Spleen (tissue), 11 donors: ENCODE results near the gene LCN6. TPM values are rescaled to one million over a fixed set of nuclear protein-coding genes. Genes with fewer than 3 reads are reported as not detected.

Source experiments
- DNase-seq: peaks from one replicate; pipeline ENCODE4 v3.0.0-alpha.2; 2020
- H3K27ac ChIP-seq, 8 donors: fragments of 200-600 bp; sonication (generic) in 7 of 8; 1 replicate in 4 of 8; 2 replicates in 4 of 8; pipeline versions ENCODE4 v1.5.0 to v1.8.0; 2016 to 2021; ENCODE audit warnings: inconsistent platforms in 4 of 8, mild to moderate bottlenecking in 4 of 8, moderate library complexity in 1 of 8
- H3K27me3 ChIP-seq, 7 donors: fragments of 200-600 bp; sonication (generic) in 6 of 7; replicated peaks in 1 of 7; 1 replicate in 4 of 7; 2 replicates in 3 of 7; pipeline versions ENCODE4 v1.5.0 to v1.8.0; 2016 to 2021; ENCODE audit warnings: inconsistent platforms in 3 of 7, mild to moderate bottlenecking in 1 of 7
- H3K36me3 ChIP-seq, 6 donors: fragments of 200-600 bp; sonication (generic) in 5 of 6; 1 replicate in 4 of 6; 2 replicates in 2 of 6; pipeline versions ENCODE4 v1.5.0 to v1.8.0; 2016 to 2021; ENCODE audit warnings: inconsistent platforms in 2 of 6
- H3K4me1 ChIP-seq, 6 donors: fragments of 200-600 bp; sonication (generic) in 5 of 6; 1 replicate in 3 of 6; 2 replicates in 3 of 6; pipeline versions ENCODE4 v1.5.0 to v1.8.0; 2016 to 2021; ENCODE audit warnings: inconsistent platforms in 3 of 6
- H3K4me3 ChIP-seq, 8 donors: fragments of 200-600 bp; sonication (generic) in 7 of 8; 1 replicate in 4 of 8; 2 replicates in 4 of 8; pipeline versions ENCODE4 v1.5.0 to v1.8.0; 2016 to 2021; ENCODE audit warnings: inconsistent platforms in 4 of 8, mild to moderate bottlenecking in 4 of 8, moderate library complexity in 2 of 8
- H3K9me3 ChIP-seq, 8 donors: fragments of 200-600 bp; sonication (generic) in 7 of 8; 1 replicate in 4 of 8; 2 replicates in 4 of 8; pipeline versions ENCODE4 v1.5.0 to v1.8.0; 2016 to 2021; ENCODE audit warnings: inconsistent platforms in 4 of 8
- CTCF ChIP-seq, 11 experiments: fragments of 200-600 bp in 7 of 11; fragments of 450-650 bp in 4 of 11; sonication (generic) in 4 of 11; IDR thresholded peaks in 8 of 11; conservative IDR thresholded peaks in 3 of 11; 1 replicate in 7 of 11; 2 replicates in 4 of 11; pipeline versions ENCODE4 v1.4.0 to v1.8.0; 2016 to 2021; ENCODE audit warnings: antibody characterized with exemption in 11 of 11, inconsistent platforms in 4 of 11, mild to moderate bottlenecking in 1 of 11
- POLR2A ChIP-seq, 3 donors: fragments of 450-650 bp; IDR thresholded peaks; one replicate each; pipeline ENCODE4 v1.5.1; 2017; ENCODE audit warnings: antibody characterized with exemption in 3 of 3, mild to moderate bottlenecking in 1 of 3
- POLR2AphosphoS5 ChIP-seq, 3 donors: sonication (generic); formaldehyde crosslinking; IDR thresholded peaks; one replicate each; pipeline ENCODE4 v1.5.1; 2017; ENCODE audit warnings: antibody characterized with exemption in 3 of 3
- WGBS, 5 donors: extraction: QIAGEN DNeasy Blood & Tissue Kit in 3 of 5; methylation state at CpG; one replicate each; pipeline versions ENCODE4 v1.1.5 to v1.1.7; 2013 to 2018; 5-methylcytosine and 5-hydroxymethylcytosine counted together
- intact Hi-C: fragments of 100-400 bp; cut with DNase I; formaldehyde crosslinking; loops from one replicate; pipeline ENCODE4 v1.15.0; 2023; ENCODE audit warnings: low total_unique reads
- polyA plus RNA-seq, 3 donors: library from polyadenylated mRNA; stranded (reverse); fragments of 200-250 nt; gene quantifications; one replicate each; pipeline ENCODE4 v1.2.1, GENCODE V29; 2013
- total RNA-seq, 7 donors: library from RNA; depleted of rRNA in 3 of 7; stranded (reverse); fragments of >200 nt in 3 of 7; fragmentation: NEBNext Ultra II Directional in 4 of 7; extraction: Animal tissue kit (Norgen Biotek cat#: 25700) in 4 of 7; gene quantifications; one replicate each; pipeline versions ENCODE4 v1.1.0 to v1.2.1, GENCODE V29; 2016 to 2021
- donor health status: healthy with polysubstance abuse.
- donor health status: DM: no; HTN: no; CAD: no; lungs with moderate emphysema.
- donor health status: DM: no; HTN: no; CAD: no.
- donor health status: Bipolar disorder and iron deficiency.
- donor health status: healthy.
- donor health status: DM: no; HTN: no; CAD: no.
- donor health status: DM: yes; HTN: yes; CAD: no.

Gene LCN6
- total and polyA plus RNA-seq, 10 donors = 1.2 to 18.9 (median 4.4) TPM

- no peak for DNase-seq
- H3K9me3 ChIP-seq = no peaks in the 10 kb centered on the region
Observed at GRCh38 chr9:136696502-136696901, 51.8 kb downstream of the LCN6 start.

GRCh38 chr9:136695955-136696354 is 52.4 kb downstream of the LCN6 start:
- H3K4me1 ChIP-seq = peaks cover 9 to 79% (median 47%) of the 10 kb centered on the region in 6 donors

More at GRCh38 chr9:136696502-136696901, 51.8 kb downstream of the LCN6 start:
- WGBS, 5 donors = 49 to 88% (median 79%) methylated on average over 5 to 9 of the region's 9 CpGs
- intact Hi-C loops = no loop called here
- TF ChIP-seq CTCF (IDR thresholded peaks at IDR 0.05 in 8 of 11, conservative IDR thresholded peaks at IDR 0.05 in 3 of 11) (no peak), POLR2A (IDR thresholded peaks at IDR 0.05) (no peak), POLR2AphosphoS5 (IDR thresholded peaks at IDR 0.05) (no peak)
- peaks cover 10 to 84% (median 53%) of the 10 kb centered on the region in 6 donors for H3K4me1 ChIP-seq
- peak overlapping the region in 1 of 8 donors; percentile 33 for H3K27ac ChIP-seq
- H3K4me3 ChIP-seq = no peak overlapping the region
- peaks cover 0 to 63% (median 8%) of the 10 kb centered on the region in 7 donors for H3K27me3 ChIP-seq
- H3K36me3 ChIP-seq = no peaks in the 10 kb centered on the region

GRCh38 chr9:136695435-136695895 is 52.9 kb downstream of the LCN6 start:
- Histone ChIP-seq H3K27ac (no peak overlapping the region), H3K4me1 (peaks cover 4 to 74% (median 43%) of the 10 kb centered on the region in 6 donors), H3K9me3 (no peaks in the 10 kb centered on the region), H3K27me3 (peaks cover 0 to 53% (median 8%) of the 10 kb centered on the region in 7 donors), H3K36me3 (no peaks in the 10 kb centered on the region), H3K4me3 (no peak overlapping the region)
- no peak for TF ChIP-seq CTCF (IDR thresholded peaks at IDR 0.05 in 8 of 11, conservative IDR thresholded peaks at IDR 0.05 in 3 of 11)
- no peak for TF ChIP-seq POLR2AphosphoS5 (IDR thresholded peaks at IDR 0.05)
- TF ChIP-seq POLR2A (IDR thresholded peaks at IDR 0.05) = no peak
- DNase-seq = no peak
- 77 to 90% (median 81%) methylated on average over 4 to 10 of the region's 10 CpGs for WGBS, 5 donors
- intact Hi-C loops = no loop called here

More at GRCh38 chr9:136695955-136696354, 52.4 kb downstream of the LCN6 start:
- Histone ChIP-seq H3K27me3 (peaks cover 0 to 57% (median 8%) of the 10 kb centered on the region in 7 donors), H3K27ac (no peak overlapping the region), H3K4me3 (no peak overlapping the region), H3K9me3 (no peaks in the 10 kb centered on the region), H3K36me3 (no peaks in the 10 kb centered on the region)
- no peak for DNase-seq
- WGBS, 5 donors = 53 to 65% (median 61%) methylated on average over 16 to 23 of the region's 23 CpGs
- intact Hi-C loops = no loop called here
- TF ChIP-seq CTCF (IDR thresholded peaks at IDR 0.05 in 8 of 11, conservative IDR thresholded peaks at IDR 0.05 in 3 of 11) = no peak
- TF ChIP-seq POLR2AphosphoS5 (IDR thresholded peaks at IDR 0.05) = no peak
- no peak for TF ChIP-seq POLR2A (IDR thresholded peaks at IDR 0.05)

- 80 to 93% (median 86%) methylated on average over 11 of the region's 11 CpGs for WGBS, 5 donors
- Histone ChIP-seq H3K4me3 (no peak overlapping the region), H3K27me3 (peaks cover 0 to 47% (median 8%) of the 10 kb centered on the region in 7 donors), H3K4me1 (peaks cover 0 to 68% (median 37%) of the 10 kb centered on the region in 6 donors), H3K36me3 (no peaks in the 10 kb centered on the region), H3K9me3 (no peaks in the 10 kb centered on the region), H3K27ac (no peak overlapping the region)
- DNase-seq = no peak
- TF ChIP-seq POLR2A (IDR thresholded peaks at IDR 0.05) = no peak
- TF ChIP-seq POLR2AphosphoS5 (IDR thresholded peaks at IDR 0.05) = no peak
- TF ChIP-seq CTCF (IDR thresholded peaks at IDR 0.05 in 8 of 11, conservative IDR thresholded peaks at IDR 0.05 in 3 of 11) = no peak
- intact Hi-C loops = no loop called here
Observed at GRCh38 chr9:136694872-136695247, 53.5 kb downstream of the LCN6 start.
